ENCODE data around the gene RBM4. TPM values are rescaled to one million over a fixed set of nuclear protein-coding genes. Genes with fewer than 3 reads are reported as not detected.

Gene RBM4
- total RNA-seq, 2 experiments from 2014 or later: 108 to 114 TPM

GRCh38 chr11:66649903-66650302, 11.4 kb downstream of the RBM4 start:
- intact Hi-C loops (cut with micrococcal nuclease): no loop called here
- Mint-ChIP-seq H3K27ac (peak overlapping the region; percentile 20), H3K27me3 (no peaks in the 10 kb centered on the region), H3K4me3 (no peak overlapping the region), H3K9me3 (no peaks in the 10 kb centered on the region), H3K36me3 (ENCODE audit: low read depth) (peaks cover 68% of the 10 kb centered on the region), H3K4me1 (ENCODE audit: low read depth) (peaks cover 60% of the 10 kb centered on the region)
- POLR2A ChIA-PET: interaction anchor here (2.6 to 27.4 kb wide), 4 partner anchors 10 to 28 kb away, joined by 7 to 558 read pairs (median 40); partner anchors contain the start of genes RBM14, RBM4 and RBM4B
- no peak for TF ChIP-seq CTCF (IDR thresholded peaks at IDR 0.05)
- ATAC-seq (no peak), DNase-seq (no peak)
- CTCF ChIA-PET: interaction anchor here (1.3 to 3.1 kb wide), 2 partner anchors 12 to 26 kb away, joined by 3 to 14 read pairs; partner anchors contain the start of gene RBM4

- intact Hi-C loops (cut with micrococcal nuclease): no loop called here
- no peak for TF ChIP-seq CTCF (IDR thresholded peaks at IDR 0.05)
- peaks cover 49% of the 10 kb centered on the region for H3K4me1 Mint-ChIP-seq (ENCODE audit: low read depth)
- H3K9me3 Mint-ChIP-seq: no peaks in the 10 kb centered on the region
- ChIA-PET POLR2A (interaction anchor here (6.8 to 27.4 kb wide), 2 partner anchors 12 to 27 kb away, joined by 63 to 558 read pairs; partner anchors contain the start of genes RBM14 and RBM4), CTCF (interaction anchor here (0.6 kb wide), 1 partner anchor 582 kb away, joined by 3 read pairs; no protein-coding TSS in a partner anchor)
- peak; percentile 29 for ATAC-seq
- H3K27ac Mint-ChIP-seq: peak overlapping the region; percentile 55
- H3K4me3 Mint-ChIP-seq: no peak overlapping the region
- H3K36me3 Mint-ChIP-seq (ENCODE audit: low read depth): peaks cover 63% of the 10 kb centered on the region
- H3K27me3 Mint-ChIP-seq: no peaks in the 10 kb centered on the region
- no peak for DNase-seq
Measured at GRCh38 chr11:66651016-66651415, 12.5 kb downstream of the RBM4 start.

- TF ChIP-seq CTCF (IDR thresholded peaks at IDR 0.05): no peak
- H3K27ac Mint-ChIP-seq: peak overlapping the region; percentile 58
- no peaks in the 10 kb centered on the region for H3K9me3 Mint-ChIP-seq
- intact Hi-C loops (cut with micrococcal nuclease): no loop called here
- H3K4me3 Mint-ChIP-seq: no peak overlapping the region
- DNase-seq (no peak), ATAC-seq (no peak)
- no peaks in the 10 kb centered on the region for H3K27me3 Mint-ChIP-seq
- H3K36me3 Mint-ChIP-seq (ENCODE audit: low read depth): peaks cover 49% of the 10 kb centered on the region
- ChIA-PET POLR2A (interaction anchor here (0.8 to 4.6 kb wide), 8 partner anchors 9 to 35 kb away, joined by 3 to 35 read pairs (median 4); partner anchors contain the start of gene RBM4), CTCF (interaction anchor here (0.8 kb wide), 1 partner anchor 24 kb away, joined by 3 read pairs; no protein-coding TSS in a partner anchor)
- peaks cover 33% of the 10 kb centered on the region for H3K4me1 Mint-ChIP-seq (ENCODE audit: low read depth)
Measured at GRCh38 chr11:66652651-66653050, 14.1 kb downstream of the RBM4 start.

- DNase-seq: no peak
- Mint-ChIP-seq H3K4me3 (no peak overlapping the region), H3K27me3 (no peaks in the 10 kb centered on the region), H3K36me3 (ENCODE audit: low read depth) (peaks cover 49% of the 10 kb centered on the region), H3K27ac (peak overlapping the region; percentile 27), H3K4me1 (ENCODE audit: low read depth) (peaks cover 31% of the 10 kb centered on the region), H3K9me3 (no peaks in the 10 kb centered on the region)
- ATAC-seq: no peak
- no peak for TF ChIP-seq CTCF (IDR thresholded peaks at IDR 0.05)
- ChIA-PET POLR2A (interaction anchor here (0.9 to 4.6 kb wide), 6 partner anchors 9 to 28 kb away, joined by 3 to 35 read pairs (median 4); partner anchors contain the start of gene RBM4), CTCF (interaction anchor here (0.8 kb wide), 1 partner anchor 23 kb away, joined by 3 read pairs; no protein-coding TSS in a partner anchor)
- intact Hi-C loops (cut with micrococcal nuclease): no loop called here
Measured at GRCh38 chr11:66653123-66653522, 14.6 kb downstream of the RBM4 start.

- TF ChIP-seq CTCF (IDR thresholded peaks at IDR 0.05): no peak
- CTCF ChIA-PET: interaction anchor here (0.5 to 1.5 kb wide), 3 partner anchors 19 to 31 kb away, joined by 3 to 9 read pairs (median 3); no protein-coding TSS in a partner anchor
- intact Hi-C loops (cut with micrococcal nuclease): no loop called here
Measured at GRCh38 chr11:66659763-66660162, 21.3 kb downstream of the RBM4 start.

More at GRCh38 chr11:66659763-66660162, 21.3 kb downstream of the RBM4 start:
- no peak overlapping the region for H3K4me3 Mint-ChIP-seq
- peaks cover 30% of the 10 kb centered on the region for H3K36me3 Mint-ChIP-seq (ENCODE audit: low read depth)
- ATAC-seq (no peak), DNase-seq (no peak)
- no peaks in the 10 kb centered on the region for H3K9me3 Mint-ChIP-seq
- peak overlapping the region; percentile 46 for H3K27ac Mint-ChIP-seq
- H3K27me3 Mint-ChIP-seq: no peaks in the 10 kb centered on the region
- POLR2A ChIA-PET: interaction anchor here (2.7 kb wide), 1 partner anchor 12 kb away, joined by 18 read pairs; no protein-coding TSS in a partner anchor
- H3K4me1 Mint-ChIP-seq (ENCODE audit: low read depth): peaks cover 9% of the 10 kb centered on the region

All from activated CD8-positive, alpha-beta T cell treated with anti-CD3 and anti-CD28 coated beads for 36 hours (primary cell).